NCI-H526 treated with DMSO at 0.1 percent for 48 hours (cell line): ENCODE data around the gene SYTL2.
"Not testable (repeated sequence)": the region's sequence is repeated elsewhere in the genome, so short reads cannot be mapped to it uniquely, and the experiment has no call there.

ENCODE experiments used
- DNase-seq: peaks from one replicate; lab custom pipeline; 2025; lab: John Stamatoyannopoulos, UW

Gene SYTL2

DNA sequence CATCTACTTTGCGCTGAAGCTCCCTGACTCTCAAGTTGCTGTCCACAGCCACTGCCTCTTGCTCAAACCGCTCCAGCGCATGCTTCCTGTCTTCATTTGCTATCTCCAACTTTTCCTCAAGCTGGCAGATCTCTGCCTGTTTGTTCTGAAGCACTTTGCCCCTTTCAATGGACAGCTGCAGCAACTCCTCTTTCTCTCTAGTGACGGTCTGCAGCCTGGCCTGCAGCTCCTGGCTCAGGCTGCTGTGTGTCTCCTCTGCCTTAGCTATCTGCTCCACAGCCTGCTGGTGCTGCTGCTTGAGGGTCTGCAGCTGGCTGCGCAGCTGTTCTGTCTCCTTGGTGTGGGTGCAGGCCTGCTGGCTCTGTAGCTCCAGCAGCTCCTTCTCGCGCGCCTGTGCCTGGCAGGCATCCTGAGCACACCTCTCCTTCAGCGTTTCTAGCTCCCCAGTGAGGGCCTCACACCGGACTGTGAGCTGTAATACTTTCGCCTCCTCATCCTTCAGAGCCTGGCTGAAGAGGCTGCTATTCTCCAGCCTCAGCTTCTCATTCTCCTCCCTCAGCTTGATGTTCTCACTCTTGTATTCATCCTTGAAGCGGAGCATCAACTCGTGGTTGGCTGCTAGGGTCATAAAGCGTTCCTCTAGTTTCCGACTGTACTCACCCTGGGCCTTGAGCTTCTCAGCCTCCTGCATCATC is 125.7 kb downstream of the SYTL2 start:
- no peak for DNase-seq

DNA sequence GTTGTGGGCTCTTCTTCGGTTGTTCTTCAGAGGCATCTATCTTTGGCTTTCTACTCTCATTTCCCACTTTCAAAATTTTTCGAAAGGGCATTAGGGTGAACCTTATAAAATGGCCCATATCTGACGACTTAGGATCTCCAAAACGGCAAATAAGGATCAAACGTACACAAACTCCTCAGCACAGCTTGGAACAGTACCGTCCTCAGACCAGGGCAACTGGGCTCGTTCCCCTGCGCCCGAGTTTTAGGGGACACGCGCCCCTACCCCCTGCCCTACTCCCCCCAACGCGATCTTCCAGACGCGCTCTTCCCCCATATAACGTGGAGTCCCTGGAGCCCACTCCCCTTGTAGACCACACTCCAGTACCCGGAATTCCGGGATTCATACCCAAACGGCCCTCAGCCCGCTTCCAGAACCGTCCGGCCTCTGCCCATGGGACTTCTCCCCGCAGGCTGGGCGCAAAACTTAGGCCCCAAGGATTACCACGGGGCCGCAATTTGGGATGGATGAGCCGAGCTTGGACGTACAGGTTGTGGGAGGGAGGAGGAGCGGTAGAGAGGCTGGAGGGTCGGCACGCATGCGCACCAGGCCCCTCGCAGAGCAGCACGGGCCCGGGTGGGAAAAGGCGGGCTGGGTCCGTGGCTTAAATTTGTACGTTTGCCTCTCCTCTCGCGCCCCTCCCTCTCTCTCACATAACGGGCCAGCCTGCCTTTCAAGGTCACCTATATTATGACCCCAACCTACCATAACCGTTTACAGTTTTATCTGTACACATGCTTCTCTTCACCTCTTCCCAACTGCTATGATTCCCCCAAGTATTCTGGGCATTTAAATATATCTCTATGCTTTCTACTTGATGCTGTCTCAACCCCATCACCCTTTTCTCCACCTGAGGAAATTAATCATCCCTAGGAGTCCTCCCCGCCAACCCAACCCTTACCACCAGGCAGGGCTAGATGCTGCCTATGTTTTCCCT is 128.3 kb downstream of the SYTL2 start:
- DNase-seq = no peak

DNA sequence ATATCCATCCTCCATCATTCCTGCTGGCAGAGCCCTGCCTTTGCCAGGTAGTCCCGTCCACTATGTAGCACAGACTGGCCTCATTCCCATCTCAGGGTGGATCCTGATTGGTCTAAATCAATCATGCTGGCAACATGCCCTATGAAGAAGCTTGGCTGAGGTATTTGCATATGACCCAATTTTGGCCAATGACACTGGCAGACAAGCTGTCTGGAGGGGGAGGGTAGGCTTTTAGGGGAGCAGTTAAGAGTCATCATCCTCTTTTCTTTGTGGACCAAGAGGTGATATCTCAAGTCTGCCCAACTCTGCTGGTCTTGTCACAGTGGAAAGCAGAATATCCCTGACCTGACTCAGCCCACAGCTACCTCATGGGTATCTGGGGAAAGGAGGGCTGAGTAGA is 130.0 kb downstream of the SYTL2 start:
- no peak for DNase-seq

DNA sequence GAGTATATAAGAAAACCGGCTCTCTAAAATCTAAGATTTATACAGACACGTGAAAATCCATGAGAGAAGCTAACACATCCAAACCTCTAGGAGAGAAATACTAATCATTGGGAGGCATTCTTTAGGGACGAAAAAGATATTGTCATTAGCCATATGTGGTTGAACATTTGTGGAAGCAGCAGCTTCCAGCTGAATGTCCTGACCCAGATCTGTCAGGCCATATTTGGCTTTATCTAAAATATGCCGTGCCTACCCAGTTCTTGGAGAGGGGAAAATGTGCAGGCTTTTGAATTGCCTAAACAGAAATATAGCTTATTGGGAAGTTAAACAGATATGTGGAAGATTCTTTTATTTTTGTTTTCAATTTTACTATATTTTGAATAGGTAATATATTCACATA is 131.4 kb downstream of the SYTL2 start:
- DNase-seq = no peak

DNA sequence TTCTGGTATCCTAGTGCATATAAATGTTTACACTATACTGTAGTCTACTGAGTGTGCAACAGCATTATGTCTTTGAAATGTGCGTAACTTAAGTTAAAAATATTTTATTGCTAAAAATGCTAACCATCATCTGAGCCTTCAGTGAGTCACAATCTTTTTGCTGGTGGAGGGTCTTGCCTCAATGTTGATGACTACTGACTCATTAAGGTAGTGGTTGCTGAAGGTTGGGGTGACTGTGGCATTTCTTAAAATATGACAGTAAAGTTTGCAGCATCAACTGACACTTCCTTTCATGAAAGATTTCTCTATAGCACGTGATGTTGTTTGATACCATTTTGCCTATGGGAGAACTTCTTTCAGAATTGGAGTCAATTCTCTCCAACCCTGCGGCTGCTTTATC is 137.5 kb downstream of the SYTL2 start:
- no peak for DNase-seq

DNA sequence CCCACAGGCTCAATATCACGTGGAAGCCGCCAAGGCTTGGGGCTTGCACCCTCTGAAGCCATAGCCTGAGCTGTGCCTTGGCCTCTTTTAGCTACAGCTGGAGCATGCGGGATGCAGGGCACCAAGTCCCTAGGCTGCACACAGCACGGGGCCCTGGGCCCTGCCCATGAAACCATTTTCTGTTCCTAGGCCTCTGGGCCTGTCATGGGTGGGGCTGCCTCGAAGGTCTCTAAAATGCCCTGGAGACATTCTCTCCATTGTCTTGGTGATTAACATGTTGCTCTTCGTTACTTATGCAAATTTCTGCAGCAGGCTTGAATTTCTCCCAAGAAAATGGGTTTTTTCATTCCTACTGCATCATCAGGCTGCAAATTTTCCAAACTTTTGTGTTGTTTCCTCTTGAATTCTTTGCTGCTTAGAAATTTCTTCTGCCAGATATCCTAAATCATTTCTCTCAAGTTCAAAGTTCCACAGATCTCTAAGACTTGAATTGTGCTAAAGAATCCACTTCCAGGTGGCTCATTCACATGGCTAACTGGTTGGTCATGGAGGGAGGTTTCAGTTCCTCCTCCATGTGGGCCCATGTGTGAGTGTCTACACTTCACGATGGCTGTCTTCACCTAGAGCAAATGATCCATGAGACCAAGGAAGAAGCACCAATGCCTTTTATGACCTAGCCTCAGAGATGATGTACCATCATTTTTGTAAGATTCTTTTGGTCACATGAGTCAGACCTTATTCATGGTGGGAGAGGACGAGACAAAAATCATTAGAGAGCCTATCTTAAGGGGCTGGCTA is 138.6 kb downstream of the SYTL2 start:
- no peak for DNase-seq

DNA sequence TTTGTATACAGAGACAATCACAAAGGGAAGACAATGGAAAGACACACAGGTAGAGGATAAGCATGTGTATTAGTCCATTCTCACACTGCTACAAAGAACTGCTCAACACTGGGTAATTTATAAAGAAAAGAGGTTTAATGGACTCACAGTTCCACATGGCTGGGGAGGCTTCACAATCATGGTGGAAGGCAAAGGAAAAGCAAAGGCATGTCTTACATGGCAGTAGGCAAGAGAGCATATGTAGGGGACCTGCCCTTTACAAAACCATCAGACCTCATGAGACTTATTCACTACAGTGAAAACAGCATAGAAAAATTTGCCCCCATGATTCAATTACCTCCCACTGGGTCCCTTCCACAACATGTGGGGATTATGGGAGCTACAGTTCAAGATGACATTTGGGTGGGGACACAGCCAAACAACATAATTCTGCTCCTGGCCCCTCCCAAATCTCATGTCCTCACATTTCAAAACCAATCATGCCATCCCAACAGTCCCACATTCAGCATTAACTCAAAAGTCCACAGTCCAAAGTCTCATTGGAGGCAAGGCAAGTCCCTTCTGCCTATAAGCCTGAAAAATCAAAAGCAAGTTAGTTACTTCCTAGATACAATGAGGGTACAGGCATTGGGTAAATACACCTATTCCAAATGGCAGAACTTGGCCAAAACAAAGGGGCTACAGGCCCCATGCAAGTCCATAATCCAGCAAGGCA is 139.8 kb downstream of the SYTL2 start:
- not testable (repeated sequence) for DNase-seq

DNA sequence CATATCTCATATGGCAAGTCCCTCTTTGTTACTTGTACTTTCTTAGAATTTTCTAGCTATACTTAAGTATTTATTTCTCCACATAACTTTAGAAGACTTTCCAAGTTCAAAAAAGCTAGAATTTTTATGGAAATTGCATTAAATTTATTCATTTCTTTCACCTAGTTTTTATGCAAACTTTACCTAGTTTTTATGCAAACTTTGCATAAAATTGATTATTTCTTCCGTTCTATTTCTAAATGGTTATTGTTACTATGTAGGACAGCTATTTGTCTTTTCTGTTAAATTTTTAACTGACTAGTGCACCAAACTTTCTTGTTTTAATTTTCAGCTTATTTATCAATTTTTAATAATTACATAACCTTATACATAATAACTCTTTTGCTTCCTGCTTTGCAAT is 142.8 kb downstream of the SYTL2 start:
- no peak for DNase-seq

DNA sequence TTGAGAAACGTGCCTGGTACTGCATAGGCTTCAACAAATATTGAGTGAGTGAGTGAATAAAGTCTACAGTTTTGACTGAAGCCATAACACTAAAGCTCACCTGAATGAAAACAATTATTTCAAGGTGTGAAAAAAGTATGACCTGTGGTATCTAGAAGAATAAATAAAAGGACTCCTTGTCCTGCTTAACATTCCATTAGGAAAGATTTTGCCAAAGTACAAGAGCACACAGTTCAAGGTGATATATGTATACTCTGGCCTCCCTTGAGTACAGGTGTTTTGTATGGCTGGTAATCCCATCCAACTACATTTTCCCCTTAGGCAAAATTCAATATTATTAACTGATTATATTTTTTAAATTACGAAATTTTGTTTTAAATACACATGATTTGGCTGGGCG is 144.3 kb downstream of the SYTL2 start:
- no peak for DNase-seq

DNA sequence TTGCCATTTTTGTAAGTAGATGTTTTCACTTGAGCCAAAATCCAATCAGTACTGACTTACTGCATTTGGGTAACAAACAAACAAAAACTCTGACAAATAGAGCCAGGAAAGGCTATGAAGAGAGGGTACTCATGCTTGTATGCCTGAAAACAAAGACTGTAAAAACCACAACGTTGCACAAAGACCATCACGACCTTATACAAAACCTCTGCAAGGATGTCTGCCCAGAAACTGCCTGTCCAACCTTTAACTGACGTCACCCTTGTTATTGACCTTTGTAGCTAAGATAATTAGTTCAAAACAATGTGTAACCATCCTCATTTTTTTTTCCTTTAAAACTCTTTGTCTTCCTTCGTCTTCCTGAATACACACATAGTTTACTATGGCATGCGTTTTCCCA is 145.2 kb downstream of the SYTL2 start:
- no peak for DNase-seq

DNA sequence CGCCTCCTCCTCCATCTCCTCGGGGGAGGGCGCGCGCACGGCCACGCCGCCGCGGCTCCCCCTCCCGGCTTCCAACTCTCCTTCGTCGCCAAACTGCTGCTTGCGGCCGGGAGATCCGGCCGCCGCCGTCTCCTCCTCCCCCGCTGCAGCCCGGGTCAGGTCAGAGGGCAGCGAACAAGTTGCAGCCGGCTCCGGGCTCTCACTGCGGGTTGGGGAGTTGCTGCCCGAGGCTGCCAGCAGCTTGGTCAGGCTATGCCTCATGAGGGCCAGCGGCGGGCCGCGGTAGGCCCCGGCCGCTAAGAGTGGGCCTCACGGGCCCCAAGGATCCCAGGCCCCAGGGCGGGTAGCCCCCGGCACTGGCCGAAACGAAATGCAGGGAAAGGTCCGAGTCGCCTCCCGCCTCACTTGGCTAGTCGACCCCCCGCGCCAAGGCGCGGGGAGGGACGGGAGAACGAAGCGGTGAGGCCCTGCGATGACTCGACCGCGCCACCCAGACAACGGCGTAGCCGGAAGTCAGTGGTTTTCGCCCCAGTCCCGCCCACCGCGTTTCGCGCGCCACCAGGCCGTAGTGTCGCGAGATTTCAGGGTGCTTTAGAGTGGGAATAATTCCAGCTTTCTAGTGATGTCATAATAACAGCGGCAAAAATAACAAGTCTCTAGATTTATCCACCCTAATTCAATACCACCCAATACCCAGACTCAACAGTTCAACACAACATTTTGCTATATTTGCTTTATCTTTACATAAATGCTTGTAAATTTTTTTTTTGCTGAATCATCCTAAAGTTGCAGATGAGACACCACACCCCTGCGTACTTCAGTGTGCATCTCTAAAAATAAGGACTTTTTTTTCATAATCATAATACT is 146.1 kb downstream of the SYTL2 start, which contains the start of gene CREBZF:
TSS of gene CREBZF (minus strand) at position 515 of the 867 bp plus-strand sequence. CDS start at position 261, 254 bp downstream.
- DNase-seq = peak; percentile 98

DNA sequence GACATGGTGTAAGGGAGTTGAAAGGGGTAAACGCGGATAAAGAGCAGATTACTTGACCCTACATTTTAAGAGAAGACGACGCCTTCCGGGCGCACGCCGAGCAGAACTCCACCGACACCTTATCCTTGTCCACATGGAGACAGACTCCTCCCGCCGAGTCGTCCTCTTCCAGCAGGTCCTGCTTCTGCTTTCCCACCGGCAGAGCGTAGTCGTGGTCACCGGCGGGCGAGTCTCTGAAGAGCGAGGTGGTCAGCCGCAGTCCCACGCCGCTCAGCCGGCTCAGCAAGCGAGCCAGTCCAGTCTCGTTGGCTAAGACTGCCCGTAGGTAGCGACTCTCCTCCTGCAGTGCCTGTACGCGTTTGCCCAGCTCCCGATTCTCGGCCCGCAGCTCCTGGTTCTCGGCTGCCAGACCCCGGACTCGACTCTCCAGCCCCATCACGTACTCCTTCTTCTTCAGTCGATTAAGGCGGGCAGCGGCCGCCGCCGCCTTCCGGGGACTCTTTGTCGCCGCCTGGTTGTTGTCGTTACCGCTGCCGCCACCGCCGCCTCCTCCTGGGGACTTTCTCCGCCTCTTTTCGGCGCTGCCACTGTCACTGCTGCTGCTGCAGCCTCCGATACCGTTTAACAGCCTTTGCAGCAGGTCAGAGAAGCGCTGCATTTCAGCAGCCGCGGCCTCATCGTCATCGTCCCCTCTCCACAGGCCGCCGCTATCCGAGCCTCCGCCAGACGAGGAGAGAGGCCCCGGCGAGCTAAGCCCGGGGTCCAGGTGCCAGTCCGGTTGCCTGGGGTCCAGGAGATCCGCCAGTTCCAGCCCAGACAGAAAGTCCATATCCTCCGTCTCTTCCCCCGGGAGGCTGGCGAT is 147.0 kb downstream of the SYTL2 start:
- peak; percentile 74 for DNase-seq

DNA sequence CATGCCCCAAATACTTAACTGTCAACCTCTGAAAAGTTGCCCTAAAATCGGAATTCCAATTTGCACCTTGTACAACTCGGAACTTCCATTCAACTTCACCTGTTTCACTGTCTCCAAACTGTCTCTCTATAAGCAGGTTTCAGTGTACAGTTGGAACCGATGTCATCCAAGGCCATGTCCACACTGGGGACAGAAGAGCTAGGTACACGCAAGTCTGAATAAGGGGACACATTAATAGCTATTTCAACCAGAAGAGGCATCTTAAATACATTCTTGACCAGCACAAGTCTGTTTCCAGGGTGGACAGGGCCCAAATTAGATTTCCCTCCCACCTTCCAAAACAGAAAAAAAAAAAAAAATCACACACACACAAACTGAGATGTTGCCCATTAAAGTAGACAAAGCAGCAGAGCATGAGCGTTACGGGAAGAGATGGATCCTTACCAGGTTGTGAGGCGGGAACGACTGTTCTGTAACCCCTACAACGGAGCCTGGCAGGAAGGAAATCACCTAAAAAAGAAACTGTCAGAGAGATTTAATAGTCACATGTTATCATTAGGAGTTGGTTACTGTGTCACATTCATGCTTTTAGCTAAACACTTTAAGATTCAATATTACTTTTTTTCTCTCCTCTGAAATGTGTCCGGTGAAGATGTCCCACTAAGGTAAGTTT is 147.7 kb downstream of the SYTL2 start:
- DNase-seq = no peak

DNA sequence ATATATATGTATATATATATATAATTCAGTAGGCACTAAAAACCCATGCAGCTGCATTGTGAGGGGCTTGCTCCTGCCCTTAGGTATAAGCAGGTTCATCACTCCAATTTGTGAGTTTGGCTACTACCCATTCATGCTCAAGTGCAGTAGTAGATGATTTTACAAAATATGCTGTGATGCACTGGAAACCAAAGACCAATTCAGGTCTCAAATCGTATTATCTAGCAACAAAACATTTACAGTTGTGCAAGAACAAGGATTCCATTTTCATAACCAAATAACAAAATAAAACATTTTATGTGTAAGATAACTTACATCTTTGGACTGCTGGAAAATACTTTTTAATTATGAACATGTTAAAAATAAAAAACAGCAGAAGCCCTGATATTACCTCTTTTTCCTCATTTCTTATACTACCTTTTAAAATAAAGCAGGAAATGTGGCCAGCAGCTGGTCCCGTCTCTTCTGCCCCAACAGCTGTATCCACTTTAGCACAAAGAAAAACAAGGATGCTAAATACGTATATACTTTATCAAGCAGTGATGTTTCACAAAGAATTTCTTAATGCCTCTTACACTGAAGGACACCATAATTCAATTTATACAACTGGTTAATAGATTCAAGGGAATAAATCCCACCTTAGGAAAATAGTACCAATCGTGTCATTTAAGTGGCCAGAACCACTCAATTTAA is 148.8 kb downstream of the SYTL2 start:
- DNase-seq = no peak

DNA sequence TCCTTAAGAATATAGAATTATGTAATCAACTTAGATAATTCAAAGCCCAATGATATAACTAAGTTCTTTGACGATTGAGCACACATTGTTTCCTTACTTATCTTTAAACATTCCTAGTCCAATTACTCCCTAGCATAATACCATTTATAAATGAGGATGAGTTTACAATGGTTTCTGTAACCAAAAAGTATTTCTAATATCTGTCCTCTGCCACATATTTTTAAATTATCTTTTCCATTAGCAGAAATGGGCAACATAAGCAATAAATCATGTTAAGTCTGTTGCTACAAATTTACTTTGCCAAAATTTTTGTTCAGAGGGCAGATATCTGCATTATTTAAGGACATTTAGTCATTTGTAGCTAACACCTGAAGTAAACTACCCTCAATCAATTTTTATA is 152.8 kb downstream of the SYTL2 start:
- DNase-seq = no peak

DNA sequence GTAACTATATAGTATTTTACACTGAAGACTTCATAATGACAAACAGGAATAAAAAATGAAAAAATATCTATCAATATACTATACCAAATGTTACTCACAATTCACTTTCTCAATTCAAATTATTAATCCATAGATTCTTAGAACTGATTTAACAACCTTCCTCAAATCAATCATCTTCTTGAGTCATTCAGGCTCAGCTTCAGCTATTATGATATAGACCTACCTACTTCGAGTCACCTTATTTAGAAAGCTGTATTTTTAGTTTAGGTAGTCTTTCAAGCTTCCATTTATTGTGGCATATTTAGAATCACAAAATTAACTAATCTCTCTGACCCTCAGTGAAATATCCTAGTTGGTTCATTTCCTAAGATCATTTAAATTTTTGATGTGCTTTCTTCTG is 154.2 kb downstream of the SYTL2 start:
- no peak for DNase-seq

DNA sequence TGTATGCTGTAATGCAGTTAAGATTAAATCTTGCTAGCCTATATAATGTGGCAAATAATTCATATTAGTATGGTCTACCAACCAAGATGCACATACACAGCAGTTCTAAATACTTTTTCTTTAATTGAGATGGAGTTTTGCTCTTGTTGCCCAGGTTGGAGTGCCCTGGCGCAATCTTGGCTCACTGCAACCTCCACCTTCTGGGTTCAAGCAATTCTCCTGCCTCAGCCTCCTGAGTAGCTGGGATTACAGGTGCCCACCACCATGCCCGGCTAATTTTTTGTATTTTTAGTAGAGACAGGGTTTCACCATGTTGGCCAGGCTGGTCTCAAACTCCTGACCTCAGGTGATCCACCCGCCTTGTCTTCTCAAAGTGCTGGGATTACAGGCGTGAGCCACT is 156.6 kb downstream of the SYTL2 start:
- not testable (repeated sequence) for DNase-seq

DNA sequence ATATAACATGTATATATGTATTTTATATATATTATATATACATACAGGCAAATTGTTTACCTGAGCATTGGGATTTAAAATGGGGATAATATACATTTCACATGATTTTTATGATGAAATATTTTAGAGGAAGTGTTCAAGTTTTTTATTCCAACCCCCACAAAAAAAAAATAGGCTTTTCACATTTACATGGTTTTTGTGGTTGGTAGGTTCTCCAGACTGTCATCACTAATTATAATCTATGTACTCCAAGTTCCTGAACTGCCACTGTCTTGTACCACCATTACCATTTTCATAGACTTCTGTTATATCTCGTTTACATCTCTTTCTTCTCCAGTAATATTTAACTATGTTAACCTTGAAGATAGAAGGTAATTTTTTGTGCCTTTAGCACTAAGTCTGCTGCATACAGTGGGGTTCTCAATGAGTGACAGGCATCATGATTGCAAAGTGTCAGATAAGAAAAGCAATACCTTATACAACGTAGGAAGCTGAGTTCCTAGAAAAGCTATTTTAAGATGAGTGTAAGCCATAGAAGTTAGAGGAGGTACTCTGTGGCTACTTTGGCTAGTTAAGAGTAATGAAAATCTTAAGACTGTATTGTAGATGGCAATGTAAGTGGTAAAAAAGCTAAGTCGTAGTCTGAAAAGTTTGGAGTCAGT is 158.0 kb downstream of the SYTL2 start:
- DNase-seq = no peak
